ENCODE data around the gene NELFCD.

DNA sequence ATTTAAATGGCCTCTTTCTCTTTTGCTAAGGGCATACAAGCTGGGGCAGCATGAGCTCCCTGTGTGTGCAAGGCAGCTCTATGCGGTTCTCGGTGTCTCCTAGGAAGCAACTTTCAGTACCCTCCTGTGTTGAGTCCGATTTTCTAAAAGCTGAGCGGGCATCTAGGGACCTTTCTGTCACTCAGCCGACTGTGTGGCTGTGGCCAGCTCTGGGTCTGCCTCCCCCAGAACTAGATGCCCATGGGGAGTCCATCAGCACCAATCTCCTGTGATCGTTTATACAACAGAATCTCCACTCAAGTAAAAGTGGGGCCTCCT lies 7.5 kb downstream of the NELFCD start:
- no peak for TF ChIP-seq EP300 (IDR thresholded peaks at IDR 0.05)
- TF ChIP-seq, protein P1, sequence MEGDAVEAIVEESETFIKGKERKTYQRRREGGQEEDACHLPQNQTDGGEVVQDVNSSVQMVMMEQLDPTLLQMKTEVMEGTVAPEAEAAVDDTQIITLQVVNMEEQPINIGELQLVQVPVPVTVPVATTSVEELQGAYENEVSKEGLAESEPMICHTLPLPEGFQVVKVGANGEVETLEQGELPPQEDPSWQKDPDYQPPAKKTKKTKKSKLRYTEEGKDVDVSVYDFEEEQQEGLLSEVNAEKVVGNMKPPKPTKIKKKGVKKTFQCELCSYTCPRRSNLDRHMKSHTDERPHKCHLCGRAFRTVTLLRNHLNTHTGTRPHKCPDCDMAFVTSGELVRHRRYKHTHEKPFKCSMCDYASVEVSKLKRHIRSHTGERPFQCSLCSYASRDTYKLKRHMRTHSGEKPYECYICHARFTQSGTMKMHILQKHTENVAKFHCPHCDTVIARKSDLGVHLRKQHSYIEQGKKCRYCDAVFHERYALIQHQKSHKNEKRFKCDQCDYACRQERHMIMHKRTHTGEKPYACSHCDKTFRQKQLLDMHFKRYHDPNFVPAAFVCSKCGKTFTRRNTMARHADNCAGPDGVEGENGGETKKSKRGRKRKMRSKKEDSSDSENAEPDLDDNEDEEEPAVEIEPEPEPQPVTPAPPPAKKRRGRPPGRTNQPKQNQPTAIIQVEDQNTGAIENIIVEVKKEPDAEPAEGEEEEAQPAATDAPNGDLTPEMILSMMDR (IDR thresholded peaks at IDR 0.05): no peak
- no peak for TF ChIP-seq POLR2A (IDR thresholded peaks at IDR 0.05)
- TF ChIP-seq POLR2AphosphoS5 (IDR thresholded peaks at IDR 0.05): no peak

Data from suprapubic skin (tissue), 4 donors.